Measurements from ENCODE around the gene PDK2. TPM values are rescaled to one million over a fixed set of nuclear protein-coding genes. Genes with fewer than 3 reads are reported as not detected.
A peak's percentile ranks its signal among the peaks of the same experiment; 100 is the strongest.

PDK2 gene
- total RNA-seq, 1 donor from 2014 or later, result 12.6 TPM

- Histone ChIP-seq H3K79me2 (ENCODE audit: low read depth) (no peaks in the 10 kb centered on the region), H3K4me3 (no peak overlapping the region), H2AFZ (replicated peaks) (no peak overlapping the region), H4K20me1 (ENCODE audit: low read depth) (no peaks in the 10 kb centered on the region), H3F3A (ENCODE audit: low read depth) (peaks cover 20% of the 10 kb centered on the region), H3K27ac (no peak overlapping the region), H3K36me3 (no peaks in the 10 kb centered on the region), H3K27me3 (no peaks in the 10 kb centered on the region), H3K9ac (no peak overlapping the region), H3K4me1 (peaks cover 8% of the 10 kb centered on the region), H3K9me3 (ENCODE audit: low read depth) (no peaks in the 10 kb centered on the region), H3K4me2 (no peak overlapping the region)
- no peak for TF ChIP-seq EZH2phosphoT487 (IDR thresholded peaks at IDR 0.05)
- TF ChIP-seq CTCF (IDR thresholded peaks at IDR 0.05), result no peak
- TF ChIP-seq EZH2 (IDR thresholded peaks at IDR 0.05), result no peak
- DNase-seq (ENCODE audit: low spot score), result no peak
- Mint-ChIP-seq H3K9me3 (no peaks in the 10 kb centered on the region), H3K27me3 (ENCODE audit: insufficient read depth, low read depth) (peaks cover 19% of the 10 kb centered on the region), H3K27ac (peak overlapping the region; percentile 53), H3K4me3 (no peak overlapping the region), H3K4me1 (peaks cover 6% of the 10 kb centered on the region), H3K36me3 (no peaks in the 10 kb centered on the region)
Observed at GRCh38 chr17:50088952-50089825, 6.0 kb upstream of the PDK2 start.

GRCh38 chr17:50090071-50090470, 5.1 kb upstream of the PDK2 start:
- Histone ChIP-seq H3F3A (ENCODE audit: low read depth) (peaks cover 14% of the 10 kb centered on the region), H3K4me2 (no peak overlapping the region), H3K4me1 (peaks cover 8% of the 10 kb centered on the region), H3K36me3 (no peaks in the 10 kb centered on the region), H3K27me3 (no peaks in the 10 kb centered on the region), H2AFZ (replicated peaks) (no peak overlapping the region), H3K4me3 (no peak overlapping the region), H4K20me1 (ENCODE audit: low read depth) (no peaks in the 10 kb centered on the region), H3K9me3 (ENCODE audit: low read depth) (no peaks in the 10 kb centered on the region), H3K9ac (no peak overlapping the region), H3K27ac (no peak overlapping the region), H3K79me2 (ENCODE audit: low read depth) (no peaks in the 10 kb centered on the region)
- Mint-ChIP-seq H3K27ac (no peak overlapping the region), H3K4me1 (peaks cover 13% of the 10 kb centered on the region), H3K4me3 (no peak overlapping the region), H3K9me3 (no peaks in the 10 kb centered on the region), H3K27me3 (ENCODE audit: insufficient read depth, low read depth) (peaks cover 20% of the 10 kb centered on the region), H3K36me3 (no peaks in the 10 kb centered on the region)
- no peak for DNase-seq (ENCODE audit: low spot score)
- no peak for TF ChIP-seq EZH2phosphoT487 (IDR thresholded peaks at IDR 0.05)
- no peak for TF ChIP-seq EZH2 (IDR thresholded peaks at IDR 0.05)
- no peak for TF ChIP-seq CTCF (IDR thresholded peaks at IDR 0.05)

- Mint-ChIP-seq H3K36me3 (no peaks in the 10 kb centered on the region), H3K9me3 (no peaks in the 10 kb centered on the region), H3K4me3 (no peak overlapping the region), H3K27ac (no peak overlapping the region), H3K27me3 (ENCODE audit: insufficient read depth, low read depth) (peaks cover 20% of the 10 kb centered on the region), H3K4me1 (peaks cover 19% of the 10 kb centered on the region)
- DNase-seq (ENCODE audit: low spot score), result no peak
- no peak overlapping the region for H2AFZ ChIP-seq (replicated peaks)
- peaks cover 13% of the 10 kb centered on the region for H3K4me1 ChIP-seq
- no peaks in the 10 kb centered on the region for H3K27me3 ChIP-seq
- H3K4me2 ChIP-seq, result no peak overlapping the region
- H4K20me1 ChIP-seq (ENCODE audit: low read depth), result no peaks in the 10 kb centered on the region
- H3K36me3 ChIP-seq, result no peaks in the 10 kb centered on the region
- H3K4me3 ChIP-seq, result no peak overlapping the region
- H3K9me3 ChIP-seq (ENCODE audit: low read depth), result no peaks in the 10 kb centered on the region
- peaks cover 10% of the 10 kb centered on the region for H3K79me2 ChIP-seq (ENCODE audit: low read depth)
- H3K9ac ChIP-seq, result no peak overlapping the region
- no peak for TF ChIP-seq CTCF (IDR thresholded peaks at IDR 0.05)
- TF ChIP-seq EZH2phosphoT487 (IDR thresholded peaks at IDR 0.05), result no peak
- TF ChIP-seq EZH2 (IDR thresholded peaks at IDR 0.05), result no peak
- H3K27ac ChIP-seq, result no peak overlapping the region
- H3F3A ChIP-seq (ENCODE audit: low read depth), result peaks cover 8% of the 10 kb centered on the region
Observed at GRCh38 chr17:50090971-50091917, 3.9 kb upstream of the PDK2 start.

Data from neural progenitor cell (in vitro differentiated cells).